Measurements from ENCODE around the gene TFPI. TPM values are rescaled to one million over a fixed set of nuclear protein-coding genes. Genes with fewer than 3 reads are reported as not detected.
A peak's percentile ranks its signal among the peaks of the same experiment; 100 is the strongest.

The TFPI gene
- polyA plus RNA-seq, 2 of the 4 experiments (the other 2 are of a cell fraction): 14.3 to 104 TPM

DNA sequence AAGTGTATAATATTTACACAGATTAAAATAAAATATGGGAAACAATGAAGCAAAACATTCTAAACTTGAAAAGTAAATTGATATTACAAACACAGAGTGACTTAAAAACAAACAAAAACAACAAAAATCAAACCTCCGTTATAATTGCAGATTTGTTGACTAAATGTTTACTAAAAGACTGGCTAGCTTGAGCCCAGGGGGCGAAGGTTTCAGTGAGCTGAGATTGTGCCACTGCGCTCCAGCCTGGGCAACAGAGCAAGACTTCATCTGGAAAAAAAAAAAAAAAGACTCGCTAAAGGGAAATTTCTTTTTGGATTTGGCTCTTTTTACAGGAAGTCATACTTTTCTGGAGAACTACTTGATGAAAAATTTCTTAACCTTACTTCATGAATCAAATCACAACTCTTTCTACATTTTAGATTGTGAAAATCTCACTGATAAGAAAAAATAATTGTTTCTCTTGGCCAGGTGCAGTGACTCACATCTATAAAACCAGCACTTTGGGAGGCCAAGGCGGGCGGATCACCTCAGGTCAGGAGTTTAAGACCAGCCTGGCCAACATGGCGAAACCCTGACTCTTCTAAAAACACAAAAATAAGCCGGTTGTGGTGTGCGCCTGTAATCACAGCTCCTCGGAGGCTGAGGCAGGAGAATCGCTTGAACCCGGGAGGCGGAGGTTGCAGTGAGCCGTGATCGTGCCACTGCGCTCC, 9.7 kb downstream of the TFPI start (continued):
- TF ChIP-seq SMC3 (IDR thresholded peaks at IDR 0.05): peak; percentile 35
- no peak; the same call in 1 of the 2 replicates for TF ChIP-seq FOSB (CRISPR knock-in tag; IDR thresholded peaks at IDR 0.05)
- TF ChIP-seq, protein P1, sequence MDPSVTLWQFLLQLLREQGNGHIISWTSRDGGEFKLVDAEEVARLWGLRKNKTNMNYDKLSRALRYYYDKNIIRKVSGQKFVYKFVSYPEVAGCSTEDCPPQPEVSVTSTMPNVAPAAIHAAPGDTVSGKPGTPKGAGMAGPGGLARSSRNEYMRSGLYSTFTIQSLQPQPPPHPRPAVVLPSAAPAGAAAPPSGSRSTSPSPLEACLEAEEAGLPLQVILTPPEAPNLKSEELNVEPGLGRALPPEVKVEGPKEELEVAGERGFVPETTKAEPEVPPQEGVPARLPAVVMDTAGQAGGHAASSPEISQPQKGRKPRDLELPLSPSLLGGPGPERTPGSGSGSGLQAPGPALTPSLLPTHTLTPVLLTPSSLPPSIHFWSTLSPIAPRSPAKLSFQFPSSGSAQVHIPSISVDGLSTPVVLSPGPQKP (IDR thresholded peaks at IDR 0.05; ENCODE audit: low read depth, low read length): no peak
- no peak for TF ChIP-seq ZSCAN20 (CRISPR knock-in tag; IDR thresholded peaks at IDR 0.05)
- TF ChIP-seq, protein P2, sequence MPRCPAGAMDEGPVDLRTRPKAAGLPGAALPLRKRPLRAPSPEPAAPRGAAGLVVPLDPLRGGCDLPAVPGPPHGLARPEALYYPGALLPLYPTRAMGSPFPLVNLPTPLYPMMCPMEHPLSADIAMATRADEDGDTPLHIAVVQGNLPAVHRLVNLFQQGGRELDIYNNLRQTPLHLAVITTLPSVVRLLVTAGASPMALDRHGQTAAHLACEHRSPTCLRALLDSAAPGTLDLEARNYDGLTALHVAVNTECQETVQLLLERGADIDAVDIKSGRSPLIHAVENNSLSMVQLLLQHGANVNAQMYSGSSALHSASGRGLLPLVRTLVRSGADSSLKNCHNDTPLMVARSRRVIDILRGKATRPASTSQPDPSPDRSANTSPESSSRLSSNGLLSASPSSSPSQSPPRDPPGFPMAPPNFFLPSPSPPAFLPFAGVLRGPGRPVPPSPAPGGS (IDR thresholded peaks at IDR 0.05): peak; percentile 80; the same call in 1 of the 3 replicates
- TF ChIP-seq HOXB13 (CRISPR knock-in tag; IDR thresholded peaks at IDR 0.05; ENCODE audit: low read depth): peak; percentile 67; the same call in 1 of the 2 replicates
- TF ChIP-seq RAD21 (conservative IDR thresholded peaks at IDR 0.05 in 1 of 2, IDR thresholded peaks at IDR 0.05 in 1 of 2): peak in 1 of 2 experiments; percentile 41; a peak in 2 of 5 replicates
- TF ChIP-seq EP300 (IDR thresholded peaks at IDR 0.05): peak; percentile 84 to 87; a peak in 3 of 5 replicates
- TF ChIP-seq GATA3 (IDR thresholded peaks at IDR 0.05; ENCODE audit: borderline replicate concordance): peak; percentile 90
- TF ChIP-seq TFCP2L1 (CRISPR knock-in tag; IDR thresholded peaks at IDR 0.05): 0 out of 2 replicates have a peak, but pooled peaks have one; percentile 31
- peak; percentile 82 for TF ChIP-seq FOSL2 (IDR thresholded peaks at IDR 0.05)
- peak; percentile 90 for TF ChIP-seq FOSL2 (CRISPR knock-in tag; IDR thresholded peaks at IDR 0.05)
- TF ChIP-seq RFX5 (IDR thresholded peaks at IDR 0.05): no peak
- no peak for TF ChIP-seq CBX8 (IDR thresholded peaks at IDR 0.05)
- peak; percentile 6; the same call in 1 of the 2 replicates for TF ChIP-seq HOXB5 (CRISPR knock-in tag; IDR thresholded peaks at IDR 0.05)

DNA sequence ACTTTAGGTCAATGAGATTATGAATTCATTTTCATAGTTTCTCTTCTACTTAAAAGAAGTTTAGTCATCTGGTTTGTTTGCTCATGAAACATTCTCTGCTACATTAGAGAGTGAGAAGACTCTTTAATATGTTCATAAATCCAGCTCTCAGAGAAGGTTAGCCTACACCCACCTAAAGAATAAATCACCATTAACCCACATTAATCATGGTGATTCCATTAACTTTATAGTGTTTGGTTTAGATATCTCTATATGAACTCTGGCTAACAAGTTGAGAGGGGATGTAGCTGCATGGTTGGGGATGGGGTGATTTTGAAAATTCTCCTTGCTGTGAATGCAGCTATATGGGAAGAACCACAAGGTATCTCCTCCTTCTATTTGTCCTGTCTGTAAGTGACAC, 10.7 kb downstream of the TFPI start:
- POLR2A ChIA-PET: interaction anchor here (0.8 to 1.2 kb wide), 2 partner anchors 14 to 42 kb away, joined by 3 read pairs; no protein-coding TSS in a partner anchor
- peak overlapping the region; percentile 92 to 98 for H3K27ac ChIP-seq

DNA sequence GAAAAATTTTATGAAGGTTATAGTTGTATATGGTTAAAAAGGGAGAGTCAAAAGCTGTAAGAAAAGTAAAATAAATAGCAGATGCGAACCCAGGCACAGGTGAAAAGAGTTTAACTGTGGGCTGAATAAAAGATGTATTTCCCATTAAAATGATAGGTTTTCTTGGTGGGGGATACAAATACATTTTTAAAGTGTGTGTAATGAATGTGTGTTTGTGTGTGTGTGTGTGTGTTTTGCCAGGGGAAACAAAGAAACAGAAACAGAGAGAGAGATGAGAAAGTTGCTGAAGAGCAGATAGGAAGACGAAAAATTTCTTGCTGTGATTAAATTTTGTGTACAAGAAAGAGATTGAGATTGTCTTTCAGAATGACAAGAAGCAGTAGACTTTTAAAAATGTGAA, 12.1 kb downstream of the TFPI start:
- peak overlapping the region; percentile 93 for H3K4me2 ChIP-seq
- TF ChIP-seq ZNF302 (CRISPR knock-in tag; IDR thresholded peaks at IDR 0.05) (no peak), SMC3 (IDR thresholded peaks at IDR 0.05) (no peak)
- TF ChIP-seq, protein P3, sequence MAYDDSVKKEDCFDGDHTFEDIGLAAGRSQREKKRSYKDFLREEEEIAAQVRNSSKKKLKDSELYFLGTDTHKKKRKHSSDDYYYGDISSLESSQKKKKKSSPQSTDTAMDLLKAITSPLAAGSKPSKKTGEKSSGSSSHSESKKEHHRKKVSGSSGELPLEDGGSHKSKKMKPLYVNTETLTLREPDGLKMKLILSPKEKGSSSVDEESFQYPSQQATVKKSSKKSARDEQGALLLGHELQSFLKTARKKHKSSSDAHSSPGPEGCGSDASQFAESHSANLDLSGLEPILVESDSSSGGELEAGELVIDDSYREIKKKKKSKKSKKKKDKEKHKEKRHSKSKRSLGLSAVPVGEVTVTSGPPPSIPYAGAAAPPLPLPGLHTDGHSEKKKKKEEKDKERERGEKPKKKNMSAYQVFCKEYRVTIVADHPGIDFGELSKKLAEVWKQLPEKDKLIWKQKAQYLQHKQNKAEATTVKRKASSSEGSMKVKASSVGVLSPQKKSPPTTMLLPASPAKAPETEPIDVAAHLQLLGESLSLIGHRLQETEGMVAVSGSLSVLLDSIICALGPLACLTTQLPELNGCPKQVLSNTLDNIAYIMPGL (CRISPR knock-in tag; IDR thresholded peaks at IDR 0.05; ENCODE audit: borderline replicate concordance): 0 out of 2 replicates have a peak, but pooled peaks have one; percentile 44
- H3K27ac ChIP-seq: peak overlapping the region; percentile 92
- FAIRE-seq: no peak
- peaks cover 71% of the 10 kb centered on the region for H3K4me1 ChIP-seq
- WGBS (ENCODE audit: missing lambda C conversion rate): 4% methylated on average over 2 of the region's 2 CpGs
- ATAC-seq: no peak
- no peak for DNase-seq (ENCODE audit: low read depth in 1 of 2, low spot score in 1 of 2)
- H3K4me3 ChIP-seq: peak overlapping the region; percentile 10; the same call in 1 of the 3 replicates
- peaks cover 8% of the 10 kb centered on the region for H3K9me3 ChIP-seq
- ChIA-PET POLR2A (no interaction called here), CTCF (interaction anchor here (1.2 to 2.6 kb wide), 2 partner anchors 33 to 42 kb away, joined by 4 to 9 read pairs; no protein-coding TSS in a partner anchor)

More for the DNA sequence above, 10.7 kb downstream of the TFPI start:
- TF ChIP-seq ESRRA (IDR thresholded peaks at IDR 0.05; ENCODE audit: borderline replicate concordance, low read length): no peak
- TF ChIP-seq BHLHE40 (IDR thresholded peaks at IDR 0.05; ENCODE audit: low read depth, low read length): no peak
- TF ChIP-seq TP53 (CRISPR knock-in tag; IDR thresholded peaks at IDR 0.05): no peak
- no peak for TF ChIP-seq HOXA7 (CRISPR knock-in tag; IDR thresholded peaks at IDR 0.05)
- TF ChIP-seq CBX2 (IDR thresholded peaks at IDR 0.05; ENCODE audit: borderline replicate concordance, low read depth): no peak
- TF ChIP-seq CHD4 (IDR thresholded peaks at IDR 0.05; ENCODE audit: borderline replicate concordance): no peak
- TF ChIP-seq, protein P4, sequence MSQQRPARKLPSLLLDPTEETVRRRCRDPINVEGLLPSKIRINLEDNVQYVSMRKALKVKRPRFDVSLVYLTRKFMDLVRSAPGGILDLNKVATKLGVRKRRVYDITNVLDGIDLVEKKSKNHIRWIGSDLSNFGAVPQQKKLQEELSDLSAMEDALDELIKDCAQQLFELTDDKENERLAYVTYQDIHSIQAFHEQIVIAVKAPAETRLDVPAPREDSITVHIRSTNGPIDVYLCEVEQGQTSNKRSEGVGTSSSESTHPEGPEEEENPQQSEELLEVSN (IDR thresholded peaks at IDR 0.05; ENCODE audit: borderline replicate concordance, low read depth): no peak
- TF ChIP-seq GATA3 (IDR thresholded peaks at IDR 0.05; ENCODE audit: borderline replicate concordance): peak; percentile 50; the same call in 1 of the 2 replicates
- no peak for TF ChIP-seq MYC (IDR thresholded peaks at IDR 0.05; ENCODE audit: borderline replicate concordance, low read length)
- CTCF ChIA-PET: interaction anchor here (1.0 to 8.7 kb wide), 4 partner anchors 9 to 44 kb away, joined by 3 to 56 read pairs (median 4); no protein-coding TSS in a partner anchor
- Histone ChIP-seq H3K9me3 (no peaks in the 10 kb centered on the region), H3K4me2 (peak overlapping the region; percentile 93), H3K4me1 (peaks cover 83% of the 10 kb centered on the region), H3K4me3 (no peak overlapping the region; the same call in 2 of the 3 replicates)
- DNase-seq (ENCODE audit: low read depth in 1 of 2, low spot score in 1 of 2) (no peak), FAIRE-seq (no peak), ATAC-seq (no peak)

All from A549 (cell line).